Measurements from ENCODE around the gene SPAG16. TPM values are rescaled to one million over a fixed set of nuclear protein-coding genes. Genes with fewer than 3 reads are reported as not detected.

Gene SPAG16
- total RNA-seq, 1 experiment from 2014 or later, result 16.0 TPM

DNA sequence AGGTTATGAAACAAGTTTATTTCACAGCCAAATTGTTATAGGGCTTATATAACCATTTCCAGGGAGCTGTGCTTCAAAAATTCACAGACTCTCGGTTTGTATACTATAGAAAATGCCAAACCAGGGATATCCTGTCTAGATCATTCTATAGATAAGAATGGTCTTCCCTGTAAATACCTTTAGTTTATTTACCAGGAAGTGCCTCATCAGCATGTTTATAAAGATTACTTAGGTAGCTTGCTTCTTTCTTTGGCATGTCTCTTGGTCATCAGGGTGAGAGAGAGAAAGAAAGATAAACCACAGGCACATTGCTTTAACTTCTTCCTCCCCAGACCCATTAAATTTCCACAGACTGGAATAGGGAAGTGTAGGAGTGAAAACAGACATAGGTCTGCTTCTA is 439.4 kb downstream of the SPAG16 start (continued):
- TF ChIP-seq, protein P1, sequence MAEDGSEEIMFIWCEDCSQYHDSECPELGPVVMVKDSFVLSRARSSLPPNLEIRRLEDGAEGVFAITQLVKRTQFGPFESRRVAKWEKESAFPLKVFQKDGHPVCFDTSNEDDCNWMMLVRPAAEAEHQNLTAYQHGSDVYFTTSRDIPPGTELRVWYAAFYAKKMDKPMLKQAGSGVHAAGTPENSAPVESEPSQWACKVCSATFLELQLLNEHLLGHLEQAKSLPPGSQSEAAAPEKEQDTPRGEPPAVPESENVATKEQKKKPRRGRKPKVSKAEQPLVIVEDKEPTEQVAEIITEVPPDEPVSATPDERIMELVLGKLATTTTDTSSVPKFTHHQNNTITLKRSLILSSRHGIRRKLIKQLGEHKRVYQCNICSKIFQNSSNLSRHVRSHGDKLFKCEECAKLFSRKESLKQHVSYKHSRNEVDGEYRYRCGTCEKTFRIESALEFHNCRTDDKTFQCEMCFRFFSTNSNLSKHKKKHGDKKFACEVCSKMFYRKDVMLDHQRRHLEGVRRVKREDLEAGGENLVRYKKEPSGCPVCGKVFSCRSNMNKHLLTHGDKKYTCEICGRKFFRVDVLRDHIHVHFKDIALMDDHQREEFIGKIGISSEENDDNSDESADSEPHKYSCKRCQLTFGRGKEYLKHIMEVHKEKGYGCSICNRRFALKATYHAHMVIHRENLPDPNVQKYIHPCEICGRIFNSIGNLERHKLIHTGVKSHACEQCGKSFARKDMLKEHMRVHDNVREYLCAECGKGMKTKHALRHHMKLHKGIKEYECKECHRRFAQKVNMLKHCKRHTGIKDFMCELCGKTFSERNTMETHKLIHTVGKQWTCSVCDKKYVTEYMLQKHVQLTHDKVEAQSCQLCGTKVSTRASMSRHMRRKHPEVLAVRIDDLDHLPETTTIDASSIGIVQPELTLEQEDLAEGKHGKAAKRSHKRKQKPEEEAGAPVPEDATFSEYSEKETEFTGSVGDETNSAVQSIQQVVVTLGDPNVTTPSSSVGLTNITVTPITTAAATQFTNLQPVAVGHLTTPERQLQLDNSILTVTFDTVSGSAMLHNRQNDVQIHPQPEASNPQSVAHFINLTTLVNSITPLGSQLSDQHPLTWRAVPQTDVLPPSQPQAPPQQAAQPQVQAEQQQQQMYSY (CRISPR knock-in tag; IDR thresholded peaks at IDR 0.05), result no peak

DNA sequence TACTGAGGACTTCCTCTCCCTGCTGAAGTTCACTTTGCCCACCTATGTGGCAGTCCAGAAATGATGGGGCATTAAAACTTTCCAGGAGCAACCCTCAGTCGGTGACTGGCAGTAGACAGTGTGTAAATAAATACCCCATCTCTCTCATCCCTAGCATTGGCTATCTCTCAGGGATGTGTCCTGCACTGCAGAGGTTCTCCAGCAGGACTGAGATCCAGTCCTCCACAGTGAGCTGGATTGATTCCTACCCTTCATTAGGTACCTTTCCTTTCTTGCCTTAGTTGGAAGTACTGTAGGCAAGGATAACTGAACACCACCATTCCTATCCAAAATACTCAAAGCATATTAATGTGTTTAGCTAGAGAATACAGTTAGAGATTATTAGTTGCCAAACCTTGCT is 441.8 kb downstream of the SPAG16 start:
- H3K27ac Mint-ChIP-seq, result no peak overlapping the region

DNA sequence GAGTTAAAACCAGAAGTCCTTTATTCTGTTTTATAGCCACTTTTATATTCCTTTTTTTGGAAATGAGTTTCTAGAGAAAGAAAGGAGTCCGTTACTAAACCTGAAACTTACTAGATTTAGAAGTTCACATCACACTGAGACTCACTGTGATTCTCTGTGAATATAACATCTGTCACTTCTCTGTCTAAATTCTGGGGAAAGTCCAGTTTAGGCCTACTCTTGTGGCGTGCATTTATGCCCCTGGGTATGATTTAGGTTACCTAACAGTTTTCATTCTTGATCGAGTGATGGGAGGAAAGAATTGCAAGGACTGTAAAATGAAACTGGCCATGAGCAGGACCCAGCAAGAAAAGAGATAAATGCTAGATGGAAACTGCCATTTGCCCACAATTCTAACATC is 449.6 kb downstream of the SPAG16 start:
- ATAC-seq (no peak), DNase-seq (ENCODE audit: low spot score) (no peak)
- TF ChIP-seq ELF4 (CRISPR knock-in tag; IDR thresholded peaks at IDR 0.05; ENCODE audit: low read depth) (no peak), NFYB (CRISPR knock-in tag; conservative IDR thresholded peaks at IDR 0.05; ENCODE audit: low read depth) (no peak), ATF1 (CRISPR knock-in tag; IDR thresholded peaks at IDR 0.05) (no peak), ZNF671 (CRISPR knock-in tag; IDR thresholded peaks at IDR 0.05) (no peak)
- no peak overlapping the region for H3K27ac Mint-ChIP-seq
- H3K36me3 Mint-ChIP-seq, result peaks cover 7% of the 10 kb centered on the region
- no peaks in the 10 kb centered on the region for H3K4me1 Mint-ChIP-seq
- ChIA-PET POLR2A (no interaction called here), CTCF (no interaction called here)
- peaks cover 14% of the 10 kb centered on the region for H3K9me3 Mint-ChIP-seq
- H3K27me3 Mint-ChIP-seq (ENCODE audit: low read depth), result no peaks in the 10 kb centered on the region
- H3K4me3 Mint-ChIP-seq, result no peak overlapping the region

More for the DNA sequence above, 441.8 kb downstream of the SPAG16 start:
- Mint-ChIP-seq H3K9me3 (no peaks in the 10 kb centered on the region), H3K27me3 (ENCODE audit: low read depth) (no peaks in the 10 kb centered on the region), H3K4me1 (peaks cover 22% of the 10 kb centered on the region), H3K36me3 (no peaks in the 10 kb centered on the region), H3K4me3 (no peak overlapping the region)
- ChIA-PET POLR2A (no interaction called here), CTCF (interaction anchor here (0.8 to 1.5 kb wide), 2 partner anchors 20 to 40 kb away, joined by 4 to 5 read pairs; no protein-coding TSS in a partner anchor)
- ATAC-seq, result peak; percentile 79
- no peak for DNase-seq (ENCODE audit: low spot score)
- TF ChIP-seq, protein P2, sequence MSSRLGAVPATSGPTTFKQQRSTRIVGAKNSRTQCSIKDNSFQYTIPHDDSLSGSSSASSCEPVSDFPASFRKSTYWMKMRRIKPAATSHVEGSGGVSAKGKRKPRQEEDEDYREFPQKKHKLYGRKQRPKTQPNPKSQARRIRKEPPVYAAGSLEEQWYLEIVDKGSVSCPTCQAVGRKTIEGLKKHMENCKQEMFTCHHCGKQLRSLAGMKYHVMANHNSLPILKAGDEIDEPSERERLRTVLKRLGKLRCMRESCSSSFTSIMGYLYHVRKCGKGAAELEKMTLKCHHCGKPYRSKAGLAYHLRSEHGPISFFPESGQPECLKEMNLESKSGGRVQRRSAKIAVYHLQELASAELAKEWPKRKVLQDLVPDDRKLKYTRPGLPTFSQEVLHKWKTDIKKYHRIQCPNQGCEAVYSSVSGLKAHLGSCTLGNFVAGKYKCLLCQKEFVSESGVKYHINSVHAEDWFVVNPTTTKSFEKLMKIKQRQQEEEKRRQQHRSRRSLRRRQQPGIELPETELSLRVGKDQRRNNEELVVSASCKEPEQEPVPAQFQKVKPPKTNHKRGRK (CRISPR knock-in tag; IDR thresholded peaks at IDR 0.05; ENCODE audit: borderline replicate concordance), result no peak
- TF ChIP-seq, protein P1 (CRISPR knock-in tag; IDR thresholded peaks at IDR 0.05), result no peak
- TF ChIP-seq, protein P3, sequence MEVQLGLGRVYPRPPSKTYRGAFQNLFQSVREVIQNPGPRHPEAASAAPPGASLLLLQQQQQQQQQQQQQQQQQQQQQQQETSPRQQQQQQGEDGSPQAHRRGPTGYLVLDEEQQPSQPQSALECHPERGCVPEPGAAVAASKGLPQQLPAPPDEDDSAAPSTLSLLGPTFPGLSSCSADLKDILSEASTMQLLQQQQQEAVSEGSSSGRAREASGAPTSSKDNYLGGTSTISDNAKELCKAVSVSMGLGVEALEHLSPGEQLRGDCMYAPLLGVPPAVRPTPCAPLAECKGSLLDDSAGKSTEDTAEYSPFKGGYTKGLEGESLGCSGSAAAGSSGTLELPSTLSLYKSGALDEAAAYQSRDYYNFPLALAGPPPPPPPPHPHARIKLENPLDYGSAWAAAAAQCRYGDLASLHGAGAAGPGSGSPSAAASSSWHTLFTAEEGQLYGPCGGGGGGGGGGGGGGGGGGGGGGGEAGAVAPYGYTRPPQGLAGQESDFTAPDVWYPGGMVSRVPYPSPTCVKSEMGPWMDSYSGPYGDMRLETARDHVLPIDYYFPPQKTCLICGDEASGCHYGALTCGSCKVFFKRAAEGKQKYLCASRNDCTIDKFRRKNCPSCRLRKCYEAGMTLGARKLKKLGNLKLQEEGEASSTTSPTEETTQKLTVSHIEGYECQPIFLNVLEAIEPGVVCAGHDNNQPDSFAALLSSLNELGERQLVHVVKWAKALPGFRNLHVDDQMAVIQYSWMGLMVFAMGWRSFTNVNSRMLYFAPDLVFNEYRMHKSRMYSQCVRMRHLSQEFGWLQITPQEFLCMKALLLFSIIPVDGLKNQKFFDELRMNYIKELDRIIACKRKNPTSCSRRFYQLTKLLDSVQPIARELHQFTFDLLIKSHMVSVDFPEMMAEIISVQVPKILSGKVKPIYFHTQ (CRISPR knock-in tag; IDR thresholded peaks at IDR 0.05), result no peak
- no peak for TF ChIP-seq ZNF263 (CRISPR knock-in tag; IDR thresholded peaks at IDR 0.05; ENCODE audit: low read depth)
